ENCODE measurements around the gene SORL1.

DNA sequence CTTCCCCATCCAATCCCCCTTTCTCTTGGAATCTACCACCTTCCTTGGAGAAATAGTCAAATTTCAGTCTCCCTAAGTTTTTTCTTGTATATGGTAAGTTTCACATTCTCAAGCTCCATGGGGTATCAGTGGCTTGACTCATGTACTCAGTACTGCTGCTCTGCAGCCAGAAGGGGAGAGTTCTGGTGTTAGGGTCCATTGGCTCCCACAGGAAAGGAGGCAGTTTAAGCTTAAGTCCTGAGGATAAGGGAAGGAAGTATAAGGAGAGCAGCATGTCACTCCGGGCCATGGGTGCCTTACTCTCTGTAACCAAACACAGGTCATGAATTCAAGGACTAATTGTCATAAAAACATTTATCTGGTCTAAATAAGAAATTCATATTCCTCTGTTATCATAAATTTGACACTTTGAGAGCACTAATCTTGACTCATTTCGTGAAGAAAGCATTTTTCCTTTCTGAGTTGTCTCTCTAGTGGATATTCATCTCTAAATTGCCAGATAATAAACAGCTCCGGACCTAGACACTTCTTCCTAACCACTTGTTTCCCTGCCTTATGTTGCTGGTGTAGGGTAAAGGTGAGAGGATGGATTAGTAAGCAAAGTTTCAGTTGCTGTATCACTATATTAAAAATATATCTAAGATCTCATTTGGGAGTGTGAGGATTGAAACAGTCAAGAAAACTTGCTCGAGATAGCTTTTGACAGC lies 20.1 kb upstream of the SORL1 start:
- TF ChIP-seq, protein P1, sequence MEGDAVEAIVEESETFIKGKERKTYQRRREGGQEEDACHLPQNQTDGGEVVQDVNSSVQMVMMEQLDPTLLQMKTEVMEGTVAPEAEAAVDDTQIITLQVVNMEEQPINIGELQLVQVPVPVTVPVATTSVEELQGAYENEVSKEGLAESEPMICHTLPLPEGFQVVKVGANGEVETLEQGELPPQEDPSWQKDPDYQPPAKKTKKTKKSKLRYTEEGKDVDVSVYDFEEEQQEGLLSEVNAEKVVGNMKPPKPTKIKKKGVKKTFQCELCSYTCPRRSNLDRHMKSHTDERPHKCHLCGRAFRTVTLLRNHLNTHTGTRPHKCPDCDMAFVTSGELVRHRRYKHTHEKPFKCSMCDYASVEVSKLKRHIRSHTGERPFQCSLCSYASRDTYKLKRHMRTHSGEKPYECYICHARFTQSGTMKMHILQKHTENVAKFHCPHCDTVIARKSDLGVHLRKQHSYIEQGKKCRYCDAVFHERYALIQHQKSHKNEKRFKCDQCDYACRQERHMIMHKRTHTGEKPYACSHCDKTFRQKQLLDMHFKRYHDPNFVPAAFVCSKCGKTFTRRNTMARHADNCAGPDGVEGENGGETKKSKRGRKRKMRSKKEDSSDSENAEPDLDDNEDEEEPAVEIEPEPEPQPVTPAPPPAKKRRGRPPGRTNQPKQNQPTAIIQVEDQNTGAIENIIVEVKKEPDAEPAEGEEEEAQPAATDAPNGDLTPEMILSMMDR (IDR thresholded peaks at IDR 0.05; ENCODE audit: low read depth, low read length): no peak
- no peak for TF ChIP-seq POLR2A (IDR thresholded peaks at IDR 0.05; ENCODE audit: extremely low read depth, insufficient read length)
- no peak for TF ChIP-seq MAX (IDR thresholded peaks at IDR 0.05; ENCODE audit: low read depth, low read length)
- TF ChIP-seq MYC (IDR thresholded peaks at IDR 0.05; ENCODE audit: low read depth, low read length): no peak
